Activated naive CD4-positive, alpha-beta T cell treated with anti-CD3 and anti-CD28 coated beads for 36 hours (primary cell): ENCODE data around the gene MMP20. TPM values are rescaled to one million over a fixed set of nuclear protein-coding genes. Genes with fewer than 3 reads are reported as not detected.

Source experiments
- total RNA-seq, 2 experiments: library from RNA; stranded (reverse); gene quantifications; one replicate each; pipeline ENCODE4 v1.2.3, GENCODE V29; 2021

Gene MMP20
- total RNA-seq, 2 experiments from 2014 or later = not detected

Other genes starting within 250 kb of the MMP20 start
- 100 to 1,000 TPM; 232 to 255 TPM for gene TMEM123, start 172.6 kb downstream of the MMP20 start, total RNA-seq
- not detected for gene MMP7, start 94.6 kb downstream of the MMP20 start, total RNA-seq
- not detected for gene MMP27, start 80.4 kb upstream of the MMP20 start, total RNA-seq
- not detected for gene MMP8, start 99.6 kb upstream of the MMP20 start, total RNA-seq
- gene MMP10, start 155.3 kb upstream of the MMP20 start, total RNA-seq = not detected
- not detected for gene MMP1, start 172.8 kb upstream of the MMP20 start, total RNA-seq
- not detected for gene MMP3, start 218.3 kb upstream of the MMP20 start, total RNA-seq
- not detected for gene MMP12, start 249.7 kb upstream of the MMP20 start, total RNA-seq